Type B pancreatic cell (in vitro differentiated cells): ENCODE results near the gene MICAL2. TPM values are rescaled to one million over a fixed set of nuclear protein-coding genes. Genes with fewer than 3 reads are reported as not detected.

Experiments used
- DNase-seq: peaks from one replicate; pipeline ENCODE4 v3.0.0; 2021; ENCODE audit warnings: mixed read lengths; ENCODE audit not compliant: unreplicated experiment; ENCODE audit errors: extremely low spot score
- H3K27ac Mint-ChIP-seq: 2 replicates; pipeline ENCODE4 v1.8.0; 2021; ENCODE audit warnings: mild to moderate bottlenecking, mixed read lengths
- H3K27me3 Mint-ChIP-seq: 2 replicates; pipeline ENCODE4 v1.8.0; 2021; ENCODE audit warnings: mixed read lengths
- H3K36me3 Mint-ChIP-seq: 2 replicates; pipeline ENCODE4 v1.8.0; 2021; ENCODE audit warnings: mixed read lengths
- H3K4me1 Mint-ChIP-seq: one replicate; pipeline ENCODE4 v1.8.0; 2021; ENCODE audit warnings: mixed read lengths; ENCODE audit not compliant: unreplicated experiment
- H3K4me3 Mint-ChIP-seq: 2 replicates; pipeline ENCODE4 v1.8.0; 2021; ENCODE audit warnings: mild to moderate bottlenecking, mixed read lengths
- H3K9me3 Mint-ChIP-seq: 2 replicates; pipeline ENCODE4 v1.8.0; 2021; ENCODE audit warnings: mixed read lengths
- total RNA-seq: library from RNA; stranded (reverse); gene quantifications from 2 replicates; pipeline ENCODE4 v1.2.1, GENCODE V29; 2021; ENCODE audit warnings: low replicate concordance
- TF ChIP-seq, protein P1 (sequence below): fragments of 200-600 bp; sonication (generic); conservative IDR thresholded peaks from 2 replicates; pipeline ENCODE4 v1.5.0; 2021; ENCODE audit warnings: antibody characterized with exemption, mild to moderate bottlenecking

Gene MICAL2
- total RNA-seq, 1 donor from 2014 or later = 38.0 TPM

DNA sequence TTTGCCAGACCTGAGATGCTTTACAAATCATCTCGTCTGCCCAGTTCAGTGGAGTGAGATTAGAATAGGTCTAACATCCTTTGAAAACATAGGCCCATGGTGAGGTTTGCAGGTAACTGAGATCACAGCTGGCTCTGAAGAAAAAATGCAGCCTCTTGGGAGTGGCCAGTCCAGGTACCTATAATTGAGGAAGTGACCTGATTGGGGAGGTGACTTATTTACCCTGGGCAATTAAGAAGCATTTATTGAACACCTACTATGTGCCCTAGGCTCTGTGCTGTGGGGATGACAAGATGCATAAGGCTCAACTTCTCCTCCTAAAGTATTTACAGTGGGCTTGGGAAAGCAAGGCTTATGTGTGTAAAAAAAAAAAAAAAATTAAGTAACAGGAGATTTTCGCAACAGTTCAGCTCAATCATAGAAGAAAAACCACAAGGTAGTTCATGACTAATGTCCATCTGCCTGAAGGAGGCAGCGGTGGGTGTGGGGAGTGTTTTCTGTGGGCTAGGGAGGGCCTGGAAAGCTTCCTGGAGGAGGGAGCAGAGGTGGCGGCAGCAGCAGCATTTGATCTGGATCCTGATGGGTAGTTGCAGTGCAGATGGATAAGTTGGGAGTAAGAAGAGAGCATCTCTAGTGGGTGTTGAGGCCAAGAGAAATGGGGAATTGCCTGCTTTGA, 16.1 kb downstream of the MICAL2 start:
- Mint-ChIP-seq H3K9me3 (no peaks in the 10 kb centered on the region), H3K4me1 (peaks cover 4% of the 10 kb centered on the region), H3K4me3 (no peak overlapping the region), H3K36me3 (no peaks in the 10 kb centered on the region), H3K27me3 (peaks cover 4% of the 10 kb centered on the region), H3K27ac (no peak overlapping the region)
- DNase-seq = no peak
- TF ChIP-seq, protein P1, sequence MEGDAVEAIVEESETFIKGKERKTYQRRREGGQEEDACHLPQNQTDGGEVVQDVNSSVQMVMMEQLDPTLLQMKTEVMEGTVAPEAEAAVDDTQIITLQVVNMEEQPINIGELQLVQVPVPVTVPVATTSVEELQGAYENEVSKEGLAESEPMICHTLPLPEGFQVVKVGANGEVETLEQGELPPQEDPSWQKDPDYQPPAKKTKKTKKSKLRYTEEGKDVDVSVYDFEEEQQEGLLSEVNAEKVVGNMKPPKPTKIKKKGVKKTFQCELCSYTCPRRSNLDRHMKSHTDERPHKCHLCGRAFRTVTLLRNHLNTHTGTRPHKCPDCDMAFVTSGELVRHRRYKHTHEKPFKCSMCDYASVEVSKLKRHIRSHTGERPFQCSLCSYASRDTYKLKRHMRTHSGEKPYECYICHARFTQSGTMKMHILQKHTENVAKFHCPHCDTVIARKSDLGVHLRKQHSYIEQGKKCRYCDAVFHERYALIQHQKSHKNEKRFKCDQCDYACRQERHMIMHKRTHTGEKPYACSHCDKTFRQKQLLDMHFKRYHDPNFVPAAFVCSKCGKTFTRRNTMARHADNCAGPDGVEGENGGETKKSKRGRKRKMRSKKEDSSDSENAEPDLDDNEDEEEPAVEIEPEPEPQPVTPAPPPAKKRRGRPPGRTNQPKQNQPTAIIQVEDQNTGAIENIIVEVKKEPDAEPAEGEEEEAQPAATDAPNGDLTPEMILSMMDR = no peak

DNA sequence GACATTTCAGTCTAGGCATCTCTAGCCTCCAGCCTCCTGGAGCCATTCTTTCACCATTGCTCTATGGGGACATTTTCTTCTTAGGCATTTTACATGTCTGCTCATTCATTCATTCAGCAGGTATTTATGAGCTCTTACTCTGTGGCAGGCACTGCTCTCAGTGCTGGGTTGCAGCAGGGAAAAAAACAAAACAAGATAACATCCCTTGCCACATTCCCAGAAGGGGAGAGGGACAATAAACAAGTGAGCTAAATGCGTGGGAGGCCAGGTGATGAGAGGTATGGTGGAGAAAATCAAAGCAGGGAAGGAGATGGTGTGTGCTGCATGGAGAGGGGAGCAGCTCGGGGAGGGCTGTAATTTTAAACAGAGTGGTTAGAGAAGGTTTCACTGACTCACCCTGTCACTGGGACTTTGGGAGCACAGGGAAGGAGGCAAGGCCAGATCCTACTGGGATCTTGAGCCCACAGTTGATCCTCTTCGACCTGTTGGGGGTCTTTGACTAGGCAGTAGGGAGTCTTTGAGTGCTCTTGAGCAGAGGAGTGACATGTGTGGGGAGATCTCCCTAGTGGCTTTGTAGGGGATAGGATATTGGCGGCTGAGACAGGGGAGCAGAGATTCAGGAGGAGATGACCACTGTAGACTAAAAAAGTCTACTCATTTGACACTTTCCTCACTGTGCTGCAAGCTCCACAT, 17.0 kb downstream of the MICAL2 start:
- H3K4me1 Mint-ChIP-seq = peaks cover 4% of the 10 kb centered on the region
- H3K4me3 Mint-ChIP-seq = no peak overlapping the region
- TF ChIP-seq, protein P1 = no peak
- no peak for DNase-seq
- H3K9me3 Mint-ChIP-seq = no peaks in the 10 kb centered on the region
- peaks cover 4% of the 10 kb centered on the region for H3K27me3 Mint-ChIP-seq
- H3K27ac Mint-ChIP-seq = no peak overlapping the region
- no peaks in the 10 kb centered on the region for H3K36me3 Mint-ChIP-seq

- TF ChIP-seq, protein P1 = no peak
- H3K4me1 Mint-ChIP-seq = peaks cover 4% of the 10 kb centered on the region
These were observed 17.9 kb downstream of the MICAL2 start for GRCh38 chr11:12128301-12128751.

GRCh38 chr11:12129227-12129626, 18.8 kb downstream of the MICAL2 start:
- no peak for DNase-seq
- no peaks in the 10 kb centered on the region for H3K36me3 Mint-ChIP-seq
- no peak overlapping the region for H3K4me3 Mint-ChIP-seq
- H3K4me1 Mint-ChIP-seq = peaks cover 4% of the 10 kb centered on the region
- no peaks in the 10 kb centered on the region for H3K9me3 Mint-ChIP-seq
- TF ChIP-seq, protein P1 = no peak
- H3K27me3 Mint-ChIP-seq = peaks cover 4% of the 10 kb centered on the region
- no peak overlapping the region for H3K27ac Mint-ChIP-seq

More at GRCh38 chr11:12128301-12128751, 17.9 kb downstream of the MICAL2 start:
- Mint-ChIP-seq H3K9me3 (no peaks in the 10 kb centered on the region), H3K4me3 (no peak overlapping the region), H3K27ac (no peak overlapping the region), H3K27me3 (peaks cover 4% of the 10 kb centered on the region), H3K36me3 (no peaks in the 10 kb centered on the region)
- no peak for DNase-seq

DNA sequence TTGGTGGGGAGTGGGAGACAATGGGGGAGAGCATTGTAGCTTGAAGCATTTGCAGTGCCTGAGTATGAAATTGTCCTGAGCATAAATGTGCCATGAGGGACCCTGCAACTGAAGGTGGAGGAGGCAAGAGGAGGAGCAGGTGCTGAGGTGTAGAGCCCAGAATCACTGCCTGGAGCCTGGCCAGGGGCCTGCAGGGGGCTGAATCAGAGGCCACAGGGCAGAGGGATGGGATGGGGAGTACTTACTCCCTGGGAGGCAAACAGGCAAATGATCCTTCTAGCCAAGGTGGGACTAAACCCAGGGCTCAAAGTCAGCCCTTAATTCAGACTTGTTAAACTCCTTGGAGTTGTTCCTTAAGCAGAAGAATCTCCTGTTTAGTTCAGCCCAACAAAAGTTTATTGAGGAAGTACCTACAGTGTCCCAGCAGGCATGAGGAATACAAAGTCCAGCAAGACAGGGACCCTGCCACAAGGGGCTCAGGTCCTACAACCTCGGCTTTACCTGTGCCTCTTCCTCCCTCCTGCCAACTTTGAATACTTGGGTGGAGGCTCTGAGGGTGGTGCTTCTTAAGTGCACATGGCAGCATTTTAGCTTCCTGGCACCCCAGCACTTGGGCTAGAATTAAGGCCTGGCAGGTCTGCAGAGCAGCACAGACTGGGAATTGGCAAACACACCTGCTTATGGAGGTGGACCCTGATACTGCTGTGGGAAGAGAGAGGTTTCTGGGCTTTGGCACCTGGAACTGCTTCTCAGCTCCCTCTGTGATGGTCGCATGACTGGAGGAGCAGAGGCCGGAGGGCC, 20.0 kb downstream of the MICAL2 start:
- H3K4me1 Mint-ChIP-seq = no peaks in the 10 kb centered on the region
- H3K27me3 Mint-ChIP-seq = peaks cover 4% of the 10 kb centered on the region
- H3K4me3 Mint-ChIP-seq = no peak overlapping the region

More for the DNA sequence above, 20.0 kb downstream of the MICAL2 start:
- no peak for DNase-seq
- H3K36me3 Mint-ChIP-seq = no peaks in the 10 kb centered on the region
- TF ChIP-seq, protein P1 = no peak
- H3K9me3 Mint-ChIP-seq = no peaks in the 10 kb centered on the region
- no peak overlapping the region for H3K27ac Mint-ChIP-seq
